Measurements from ENCODE around the gene SEPHS2.
A peak's percentile ranks its signal among the peaks of the same experiment; 100 is the strongest.
"Not testable (repeated sequence)": the region's sequence is repeated elsewhere in the genome, so short reads cannot be mapped to it uniquely, and the experiment has no call there.

Gene SEPHS2, protein sequence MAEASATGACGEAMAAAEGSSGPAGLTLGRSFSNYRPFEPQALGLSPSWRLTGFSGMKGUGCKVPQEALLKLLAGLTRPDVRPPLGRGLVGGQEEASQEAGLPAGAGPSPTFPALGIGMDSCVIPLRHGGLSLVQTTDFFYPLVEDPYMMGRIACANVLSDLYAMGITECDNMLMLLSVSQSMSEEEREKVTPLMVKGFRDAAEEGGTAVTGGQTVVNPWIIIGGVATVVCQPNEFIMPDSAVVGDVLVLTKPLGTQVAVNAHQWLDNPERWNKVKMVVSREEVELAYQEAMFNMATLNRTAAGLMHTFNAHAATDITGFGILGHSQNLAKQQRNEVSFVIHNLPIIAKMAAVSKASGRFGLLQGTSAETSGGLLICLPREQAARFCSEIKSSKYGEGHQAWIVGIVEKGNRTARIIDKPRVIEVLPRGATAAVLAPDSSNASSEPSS

DNA sequence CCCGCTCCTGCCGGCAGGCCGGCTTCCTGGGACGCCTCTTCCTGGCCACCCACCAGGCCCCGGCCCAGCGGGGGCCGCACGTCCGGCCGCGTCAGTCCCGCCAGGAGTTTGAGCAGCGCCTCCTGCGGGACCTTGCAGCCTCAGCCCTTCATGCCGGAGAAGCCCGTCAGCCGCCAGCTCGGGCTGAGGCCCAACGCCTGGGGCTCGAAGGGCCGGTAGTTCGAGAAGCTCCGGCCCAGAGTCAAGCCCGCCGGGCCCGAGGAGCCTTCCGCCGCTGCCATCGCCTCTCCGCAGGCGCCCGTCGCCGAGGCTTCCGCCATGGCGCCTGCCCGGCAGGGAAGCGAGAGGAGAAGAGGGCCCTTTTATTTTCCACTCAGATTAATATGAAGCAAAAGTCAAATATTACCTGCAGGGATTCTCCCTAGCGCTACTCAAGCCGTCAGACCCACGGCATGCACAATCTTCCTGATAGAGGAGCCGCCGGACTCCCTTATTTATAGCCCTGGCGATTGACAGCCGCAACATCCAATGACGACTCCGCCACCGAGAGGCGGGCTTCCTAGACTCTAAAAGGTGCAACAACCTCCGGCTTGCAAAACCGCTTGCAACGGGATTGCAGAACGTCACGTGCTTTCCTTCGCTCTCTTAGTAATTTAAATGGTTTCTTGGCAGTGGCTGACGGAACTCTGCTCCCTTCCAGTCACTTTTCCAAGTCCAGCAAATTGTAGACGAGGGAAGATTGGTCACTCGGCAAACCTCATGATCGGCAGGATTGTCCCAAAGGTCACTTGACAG, at the start of gene SEPHS2:
Gene SEPHS2 (minus strand): TSS at position 467 of the 795 bp plus-strand sequence. CDS start 147 bp downstream, at position 320.
- peak; percentile 81 to 82 for DNase-seq

DNA sequence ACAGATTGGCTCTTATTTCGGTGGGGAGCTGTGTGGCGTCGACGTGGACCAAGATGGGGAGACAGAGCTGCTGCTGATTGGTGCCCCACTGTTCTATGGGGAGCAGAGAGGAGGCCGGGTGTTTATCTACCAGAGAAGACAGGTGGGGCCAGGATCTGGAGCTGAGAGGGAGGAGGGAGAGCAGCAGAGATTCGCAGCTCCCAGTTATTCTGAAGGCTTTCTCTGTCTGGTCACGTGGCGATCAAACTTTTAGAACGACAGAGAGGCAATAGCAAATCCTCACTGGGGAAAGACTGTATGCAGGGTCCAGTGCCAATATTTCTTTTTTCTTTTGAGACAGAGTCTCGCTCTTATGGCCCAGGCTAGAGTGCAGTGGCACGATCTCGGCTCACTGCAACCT, 49.0 kb upstream of the SEPHS2 start:
- no peak for DNase-seq

DNA sequence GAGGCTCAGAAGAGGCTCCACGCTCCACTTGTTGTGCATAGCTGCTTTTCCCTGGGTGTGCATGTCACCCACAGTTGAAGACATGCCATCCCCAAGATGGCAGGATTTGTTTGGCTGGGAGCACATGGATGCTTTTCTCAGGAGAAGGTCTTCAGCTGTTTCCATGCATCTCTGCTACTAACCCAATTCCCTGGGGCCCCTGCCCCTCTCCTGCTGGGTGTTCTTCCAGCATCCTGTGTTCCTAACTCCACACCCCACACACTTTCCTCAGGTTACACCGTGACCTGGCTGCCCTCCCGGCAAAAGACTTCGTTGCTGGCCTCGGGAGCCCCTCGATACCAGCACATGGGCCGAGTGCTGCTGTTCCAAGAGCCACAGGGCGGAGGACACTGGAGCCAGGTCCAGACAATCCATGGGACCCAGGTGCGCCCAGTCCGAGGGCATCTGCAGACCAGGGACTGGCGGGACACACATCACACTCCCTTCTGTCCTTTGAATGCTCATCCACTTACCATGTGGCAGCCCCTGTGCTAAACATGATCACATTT, 48.3 kb upstream of the SEPHS2 start:
- no peak for DNase-seq

DNA sequence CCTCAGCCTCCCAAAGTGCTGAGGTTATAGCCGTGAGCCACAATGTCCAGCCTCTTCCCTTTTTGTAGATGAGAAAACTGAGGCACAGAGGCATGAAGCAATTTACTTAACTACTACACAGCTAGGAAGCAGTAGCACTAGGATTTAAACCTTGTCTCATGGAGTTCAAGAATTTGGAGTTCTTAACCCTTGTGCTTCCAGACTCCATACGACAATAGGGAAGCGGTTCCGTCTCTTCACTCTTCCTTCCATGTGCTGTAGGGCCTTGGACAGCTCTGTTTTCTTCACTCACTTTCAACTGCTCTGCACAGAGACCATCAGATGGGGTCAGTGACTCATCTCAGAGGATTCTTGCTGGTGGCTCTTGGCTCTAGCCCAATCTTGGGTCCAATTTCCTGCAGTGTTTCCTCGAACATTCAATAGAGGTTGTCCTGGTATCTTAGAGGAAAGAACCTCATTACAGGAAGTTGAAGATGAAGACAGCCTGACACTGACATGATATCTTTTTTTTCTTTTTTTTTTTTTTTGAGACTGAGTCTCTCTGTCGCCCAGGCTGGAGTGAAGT, 46.2 kb upstream of the SEPHS2 start:
- DNase-seq, result no peak

DNA sequence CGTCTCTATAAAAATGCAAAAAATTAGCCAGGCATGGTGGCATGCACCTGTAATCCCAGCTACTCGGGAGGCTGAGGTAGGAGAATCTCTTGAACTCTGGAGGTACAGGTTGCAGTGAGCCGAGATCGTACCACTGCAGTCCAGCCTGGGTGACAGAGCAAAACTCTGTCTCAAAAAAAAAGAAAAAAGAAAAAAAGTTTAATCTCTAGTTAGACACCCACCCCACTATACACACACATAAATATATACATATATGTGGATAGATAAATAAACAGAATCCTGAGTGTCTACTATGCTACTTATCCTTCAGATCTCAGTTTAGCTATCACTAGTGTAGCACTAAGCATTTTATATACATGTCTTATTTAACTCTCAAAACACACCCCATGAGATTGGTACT, 45.6 kb upstream of the SEPHS2 start:
- no peak for DNase-seq

DNA sequence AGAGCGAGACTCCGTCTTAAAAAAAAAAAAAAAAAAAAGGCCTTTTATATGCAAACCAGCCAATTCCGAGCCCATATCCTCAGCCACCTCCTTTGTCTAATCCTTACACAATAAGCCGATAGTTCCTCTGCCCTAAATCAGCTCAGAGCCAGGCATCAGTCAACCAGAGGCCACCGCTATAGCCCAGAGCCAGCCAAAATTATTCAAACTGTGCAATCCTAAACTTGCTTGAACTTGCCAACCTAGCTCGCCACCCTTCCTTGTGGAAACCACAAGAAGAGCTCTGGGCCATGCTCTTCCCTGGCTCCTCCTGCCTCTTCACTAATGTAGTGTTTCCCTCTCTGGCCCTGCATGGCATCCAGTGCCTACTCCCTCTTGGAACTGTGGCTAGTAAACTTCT, 44.5 kb upstream of the SEPHS2 start:
- no peak for DNase-seq

DNA sequence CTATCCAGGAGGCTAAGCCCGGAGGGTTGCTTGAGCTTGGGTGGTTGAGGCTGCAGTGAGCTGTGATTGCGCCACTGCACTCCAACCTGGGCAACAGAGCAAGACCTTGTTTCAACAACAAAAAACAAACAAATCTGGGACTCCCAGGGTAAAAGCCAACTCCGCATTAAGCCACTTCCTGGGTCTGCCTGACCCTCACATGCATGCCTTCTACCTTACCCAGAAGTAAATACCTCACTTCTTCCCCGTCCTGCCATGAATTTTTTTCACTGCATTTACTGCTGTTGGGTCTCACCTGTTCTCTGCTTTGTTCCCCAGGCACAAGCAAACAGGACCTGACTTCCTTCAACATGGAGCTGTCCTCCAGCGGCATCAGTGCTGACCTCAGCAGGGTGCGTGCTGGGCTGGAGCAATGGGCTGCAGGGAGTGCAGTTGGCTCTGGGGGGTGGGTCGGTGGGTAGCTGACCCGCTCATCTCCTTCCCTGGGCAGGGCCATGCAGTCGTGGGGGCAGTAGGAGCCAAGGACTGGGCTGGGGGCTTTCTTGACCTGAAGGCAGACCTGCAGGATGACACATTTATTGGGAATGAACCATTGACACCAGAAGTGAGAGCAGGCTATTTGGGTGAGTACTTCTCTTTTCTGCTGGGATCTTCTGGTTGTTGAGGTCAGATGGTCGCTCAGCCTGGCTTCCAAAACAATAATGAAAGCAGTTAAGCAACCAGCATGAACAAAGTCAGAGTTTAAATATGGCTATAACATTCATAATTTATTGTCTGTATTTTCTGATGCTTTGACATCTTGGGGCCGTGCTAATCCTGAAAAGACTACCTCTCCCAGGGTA, 43.3 kb upstream of the SEPHS2 start:
- DNase-seq, result no peak

DNA sequence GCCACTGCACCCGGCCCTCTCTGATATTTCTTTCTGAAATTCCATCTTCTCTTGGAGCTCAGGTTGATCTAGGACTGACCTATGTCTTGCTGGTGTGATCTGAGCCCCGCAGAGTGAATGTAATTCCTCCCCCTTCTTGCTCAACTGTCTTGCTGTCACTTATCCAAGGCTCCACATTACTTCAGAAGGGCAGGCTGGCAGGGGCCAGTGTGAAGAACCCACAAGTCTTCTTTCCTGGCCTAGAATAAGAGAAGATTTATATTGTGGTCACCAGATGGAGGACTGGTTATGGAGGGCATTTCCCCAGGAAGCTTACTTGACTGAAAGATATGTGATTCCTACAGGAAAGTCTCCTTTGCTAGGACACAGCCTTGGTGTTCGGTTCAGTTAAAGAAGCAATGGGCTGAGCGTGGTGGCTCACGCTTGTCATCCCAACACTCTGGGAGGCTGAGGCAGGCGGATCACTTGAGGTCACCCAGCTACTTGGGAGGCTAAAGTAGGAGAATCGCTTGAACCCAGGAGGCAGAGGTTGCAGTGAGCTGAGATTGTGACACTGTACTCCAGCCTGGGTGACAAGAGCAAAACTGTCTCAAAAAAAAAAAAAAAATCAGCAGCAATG, 40.3 kb upstream of the SEPHS2 start:
- no peak for DNase-seq

DNA sequence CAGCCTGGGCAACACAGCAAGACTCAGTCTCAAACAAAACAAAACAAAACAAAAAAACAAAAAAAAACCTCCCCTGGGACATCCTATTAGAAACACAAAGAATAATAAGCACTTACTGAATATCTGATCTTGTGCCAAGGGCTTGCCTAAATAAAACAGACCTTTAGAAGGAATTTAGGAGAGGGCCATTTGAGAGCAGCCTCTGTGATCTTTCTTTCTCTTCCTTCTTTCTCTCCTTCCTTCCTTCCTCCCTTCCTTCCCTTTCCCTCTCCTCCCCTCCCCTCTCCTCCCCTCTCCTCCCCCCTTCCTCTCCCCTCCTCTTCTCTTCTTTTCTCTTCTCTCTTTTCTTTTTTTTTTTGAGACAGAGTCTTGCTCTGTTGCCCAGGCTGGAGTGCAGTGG, 39.2 kb upstream of the SEPHS2 start:
- DNase-seq, result no peak

DNA sequence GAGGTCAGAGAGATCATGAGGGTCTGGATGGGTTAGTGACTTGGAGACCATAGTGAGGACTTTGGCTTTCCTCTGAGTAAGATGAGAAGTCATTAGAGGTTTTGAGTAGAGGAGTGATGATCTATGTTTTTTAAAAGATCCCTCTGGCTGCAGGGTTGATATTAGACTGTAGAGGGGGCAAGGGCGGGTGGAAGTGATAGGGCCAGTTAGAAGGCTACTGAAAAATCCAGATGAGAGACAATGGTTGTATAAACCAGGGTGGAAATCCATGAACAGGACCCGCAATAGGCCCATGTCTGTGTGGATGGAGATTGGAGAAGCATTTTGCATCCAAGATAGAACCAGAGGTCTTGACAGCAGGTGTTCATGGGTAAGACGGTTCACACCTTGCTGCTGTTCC, 36.7 kb upstream of the SEPHS2 start:
- DNase-seq, result no peak

DNA sequence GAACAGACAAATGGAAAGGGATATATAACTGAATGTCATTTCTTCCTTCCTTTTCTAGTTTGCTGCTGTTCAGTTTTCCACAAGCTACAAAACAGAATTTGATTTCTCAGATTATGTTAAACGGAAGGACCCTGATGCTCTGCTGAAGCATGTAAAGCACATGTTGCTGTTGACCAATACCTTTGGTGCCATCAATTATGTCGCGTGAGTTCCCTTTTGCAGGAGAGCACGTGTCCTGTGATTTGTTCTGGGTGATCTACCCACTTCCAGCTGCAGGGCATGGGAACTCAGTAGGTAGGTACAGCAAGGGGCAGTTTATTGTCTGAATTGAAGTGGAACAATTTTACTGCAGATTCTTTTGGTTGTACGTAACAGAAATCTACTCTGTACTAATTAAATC, 35.7 kb upstream of the SEPHS2 start:
- DNase-seq, result no peak

DNA sequence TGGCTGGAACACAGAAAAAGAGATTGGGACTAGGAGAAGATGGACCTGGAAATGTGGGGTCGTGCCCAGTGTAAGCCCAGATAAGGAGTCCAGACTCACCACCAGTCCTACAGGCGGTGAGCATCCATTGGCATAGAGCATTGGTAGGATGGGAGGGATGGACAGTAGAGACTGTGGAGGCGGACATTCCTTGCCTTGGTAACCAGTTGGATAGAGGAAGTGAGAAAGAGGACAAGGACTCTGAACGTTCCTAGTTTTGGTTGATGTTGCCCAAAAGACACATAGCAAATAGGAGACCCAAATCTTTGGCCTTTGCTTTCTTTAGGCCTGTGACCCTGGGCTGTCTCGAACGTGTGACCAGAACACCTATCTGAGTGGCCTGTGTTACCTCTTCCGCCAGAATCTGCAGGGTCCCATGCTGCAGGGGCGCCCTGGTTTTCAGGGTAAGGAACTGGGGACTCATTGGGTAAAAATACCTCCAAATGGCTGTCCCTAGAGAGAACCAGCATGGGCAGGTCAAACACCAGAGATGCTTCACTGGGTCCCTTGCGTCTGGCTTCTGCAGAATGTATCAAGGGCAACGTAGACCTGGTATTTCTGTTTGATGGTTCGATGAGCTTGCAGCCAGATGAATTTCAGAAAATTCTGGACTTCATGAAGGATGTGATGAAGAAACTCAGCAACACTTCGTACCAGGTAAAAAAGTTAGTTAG, 33.2 kb upstream of the SEPHS2 start:
- no peak for DNase-seq

DNA sequence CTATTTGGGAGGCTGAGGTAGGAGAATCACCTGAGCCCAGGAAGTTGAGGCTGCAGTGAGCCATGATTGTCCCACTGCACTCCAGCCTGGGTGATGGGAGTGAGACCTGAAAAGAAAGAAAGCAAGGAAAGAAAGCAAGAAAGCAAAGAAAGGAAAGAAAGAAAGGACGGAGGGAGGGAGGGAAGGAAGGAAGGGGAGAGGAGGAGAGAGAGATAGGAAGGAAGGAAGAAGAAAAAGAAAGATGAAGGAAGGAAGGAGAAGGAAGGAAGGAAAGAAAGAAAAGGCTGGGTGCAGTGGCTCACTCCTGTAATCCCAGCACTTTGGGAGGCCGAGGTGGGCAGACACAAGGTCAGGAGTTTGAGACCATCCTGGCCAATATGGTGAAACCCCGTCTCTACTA, 32.1 kb upstream of the SEPHS2 start:
- DNase-seq, result not testable (repeated sequence)

DNA sequence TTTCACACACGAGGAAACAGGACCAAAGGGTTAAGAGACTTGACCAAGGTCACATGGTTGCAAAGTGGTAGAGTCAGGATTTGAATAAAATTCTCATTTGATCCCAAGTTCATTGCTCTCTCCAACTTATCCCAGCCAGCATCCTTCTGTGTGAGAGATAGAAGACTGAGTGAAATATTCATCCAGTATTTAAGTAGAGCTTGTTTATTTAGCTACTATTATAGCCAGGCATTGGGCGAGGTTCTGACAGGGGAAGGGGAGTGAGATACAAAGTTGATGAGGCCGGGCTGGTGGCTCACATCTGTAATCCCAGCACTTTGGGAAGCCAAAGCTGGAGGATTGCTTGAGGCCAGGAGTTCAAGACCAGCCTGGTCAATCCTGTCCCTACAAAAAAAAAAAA, 31.3 kb upstream of the SEPHS2 start:
- DNase-seq, result no peak

DNA sequence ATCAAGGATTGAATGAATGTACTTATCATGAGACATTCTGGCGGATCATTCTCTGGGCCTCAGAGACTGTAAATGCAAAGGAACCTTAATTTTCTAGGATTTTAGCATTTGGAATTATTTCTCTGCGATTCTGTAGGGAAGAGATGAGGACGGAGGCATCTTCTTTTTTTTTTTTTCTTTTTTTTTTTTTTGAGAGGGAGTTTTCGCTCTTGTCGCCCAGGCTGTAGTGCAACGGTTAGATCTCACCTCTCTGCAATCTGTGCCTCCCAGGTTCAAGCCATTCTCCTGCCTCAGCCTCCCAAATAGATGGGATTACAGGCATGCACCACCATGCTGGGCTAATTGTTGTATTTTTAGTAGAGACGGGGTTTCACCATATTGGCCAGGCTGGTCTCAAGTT, 29.0 kb upstream of the SEPHS2 start:
- DNase-seq, result no peak

DNA sequence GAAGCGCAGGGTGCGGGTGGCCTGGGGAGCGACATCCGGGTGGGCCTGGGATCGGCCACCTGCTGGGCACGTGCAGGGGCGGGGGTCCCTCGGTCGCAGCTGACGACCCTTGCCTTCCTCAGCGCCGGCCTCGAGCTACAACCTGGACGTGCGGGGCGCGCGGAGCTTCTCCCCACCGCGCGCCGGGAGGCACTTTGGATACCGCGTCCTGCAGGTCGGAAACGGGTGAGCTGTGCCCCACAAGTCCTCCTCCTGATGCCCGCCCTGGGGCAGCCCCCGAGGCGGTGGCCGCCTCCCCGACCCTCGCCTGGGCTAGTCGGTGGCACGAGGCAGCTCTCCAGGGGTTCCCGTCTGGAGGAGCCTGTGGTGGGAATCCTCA, 28.4 kb upstream of the SEPHS2 start:
- DNase-seq, result no peak

DNA sequence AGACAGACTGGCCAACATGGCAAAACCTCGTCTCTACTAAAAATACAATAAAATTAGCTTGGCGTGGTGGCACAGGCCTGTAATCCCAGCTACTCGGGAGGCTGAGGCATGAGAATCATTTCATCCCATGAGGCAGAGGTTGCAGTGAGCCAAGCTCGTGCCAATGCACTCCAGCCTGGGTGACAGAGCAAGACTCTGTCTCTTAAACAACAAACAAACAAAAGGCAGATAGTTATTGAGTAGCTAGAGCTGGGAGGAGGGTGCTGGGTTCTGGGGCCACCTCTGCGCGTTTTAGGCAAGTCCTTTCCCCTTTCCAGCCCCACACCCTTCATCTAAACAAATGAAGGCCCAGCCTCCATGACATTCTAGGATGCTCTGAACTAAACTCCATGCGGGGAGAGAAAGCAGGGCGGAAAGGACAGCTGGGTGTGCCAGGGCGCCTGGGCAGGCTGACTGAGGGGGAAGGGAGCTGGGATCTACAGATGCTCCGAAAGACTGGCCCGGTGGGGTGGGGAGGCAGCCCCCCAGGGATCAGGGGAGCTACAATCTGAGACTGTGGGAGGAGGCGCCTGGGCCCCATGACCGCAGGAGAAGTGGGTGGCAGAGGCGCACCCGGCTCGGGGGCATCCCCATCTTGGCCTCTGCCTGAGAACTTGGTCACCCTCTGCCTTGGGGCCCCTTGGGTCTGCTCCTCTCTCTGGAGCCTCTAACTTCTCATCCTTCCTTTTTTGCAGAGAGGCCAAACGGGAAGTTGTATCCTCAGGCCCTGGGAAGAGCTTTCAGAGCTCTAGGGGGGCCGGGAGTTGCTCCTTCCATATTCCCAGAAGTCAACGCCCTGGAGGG, 27.8 kb upstream of the SEPHS2 start:
- DNase-seq, result no peak

DNA sequence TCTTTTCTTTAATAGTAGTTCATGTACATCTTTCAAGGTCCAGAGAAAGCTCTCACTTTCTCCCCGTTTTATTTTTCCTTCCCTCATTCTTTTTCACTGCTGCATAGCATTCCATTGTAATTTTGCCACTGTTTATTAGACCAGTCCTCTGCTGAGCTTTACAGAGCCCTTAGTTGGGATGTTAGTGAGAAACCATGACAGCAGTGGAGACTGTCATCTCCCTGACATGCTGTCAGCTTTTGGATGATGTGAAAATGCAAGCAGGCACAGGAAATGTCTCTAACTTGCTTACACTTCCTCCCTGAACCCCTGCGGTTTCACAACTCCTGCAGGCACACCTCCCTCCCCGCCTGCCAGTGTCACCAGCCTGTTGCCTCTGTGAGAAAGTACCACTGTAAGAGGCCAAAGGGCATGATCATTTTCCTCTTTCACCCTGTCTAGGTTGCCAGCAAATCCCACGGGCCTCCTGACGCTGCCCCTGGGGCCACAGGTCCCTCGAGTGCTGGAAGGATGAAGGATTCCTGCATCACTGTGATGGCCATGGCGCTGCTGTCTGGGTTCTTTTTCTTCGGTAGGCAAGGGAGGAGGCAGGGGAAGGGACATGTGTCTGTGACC, 26.8 kb upstream of the SEPHS2 start, which contains the start of gene ITGAL:
Gene ITGAL (plus strand): TSS at position 415 of the 615 bp plus-strand sequence. CDS start 96 bp downstream, at position 511.
- no peak for DNase-seq

DNA sequence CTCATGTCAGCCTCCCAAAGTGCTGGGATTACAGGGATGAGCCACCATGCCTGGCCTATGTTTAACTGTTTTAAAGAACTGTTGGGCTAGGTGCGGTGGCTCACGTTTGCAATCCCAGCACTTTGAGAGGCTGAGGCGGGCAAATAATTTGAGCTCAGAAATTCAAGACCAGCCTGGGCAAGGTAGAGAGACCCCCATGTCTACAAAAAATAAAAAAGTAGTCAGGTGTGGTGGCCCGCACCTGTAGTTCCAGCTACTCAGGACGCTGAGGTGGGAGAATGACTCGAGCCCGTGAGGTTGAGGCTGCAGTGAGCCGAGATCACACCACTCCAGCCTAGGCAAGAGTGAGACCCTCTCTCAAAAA, 24.9 kb upstream of the SEPHS2 start:
- DNase-seq, result no peak

DNA sequence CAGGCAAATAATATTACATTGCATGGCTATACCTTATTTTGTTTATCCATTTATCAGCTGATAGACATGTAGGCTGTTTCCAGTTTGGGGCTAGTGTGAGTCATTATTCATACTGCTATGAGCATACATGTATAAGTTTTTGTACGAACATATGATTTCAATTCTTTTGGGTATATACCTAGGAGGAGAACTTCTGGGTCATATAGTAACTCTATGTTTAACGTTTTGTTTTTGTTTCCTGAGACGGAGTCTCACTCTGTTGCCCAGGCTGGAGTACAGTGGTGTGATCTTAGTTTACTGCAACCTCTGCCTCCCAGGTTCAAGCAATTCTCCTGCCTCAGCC, 24.5 kb upstream of the SEPHS2 start:
- no peak for DNase-seq
